OCI-LY1 (cell line): ENCODE results near the gene TMEM198.

ENCODE experiments used
- H2AFZ ChIP-seq: fragments of 200-600 bp; sonication (generic), shearing (Covaris generic); 2 replicates; pipeline ENCODE4 v1.6.0; 2014; ENCODE audit warnings: antibody characterized with exemption, mild to moderate bottlenecking, low read length
- H3F3A ChIP-seq: fragments of 200-600 bp; sonication (generic), shearing (Covaris generic); 2 replicates; pipeline ENCODE4 v1.6.0; 2014; ENCODE audit warnings: mild to moderate bottlenecking, antibody characterized with exemption, low read length, moderate library complexity; ENCODE audit not compliant: insufficient read depth
- H3K27ac ChIP-seq: fragments of 200-600 bp; sonication (generic); 2 replicates; pipeline ENCODE4 v1.5.1; 2014; ENCODE audit warnings: low read length, mixed run types, mild to moderate bottlenecking, low read depth; ENCODE audit not compliant: poor library complexity, severe bottlenecking
- H3K27me3 ChIP-seq: fragments of 200-600 bp; sonication (generic); 2 replicates; pipeline ENCODE4 v1.6.0; 2014; ENCODE audit warnings: antibody characterized with exemption, mild to moderate bottlenecking, low read length, moderate library complexity; ENCODE audit not compliant: insufficient read depth
- H3K36me3 ChIP-seq: fragments of 200-600 bp; sonication (generic); 2 replicates; pipeline ENCODE4 v1.6.1; 2014; ENCODE audit warnings: mild to moderate bottlenecking, antibody characterized with exemption, low read length, moderate library complexity, mixed read lengths; ENCODE audit not compliant: insufficient read depth
- H3K4me1 ChIP-seq: fragments of 200-600 bp; sonication (generic); 2 replicates; pipeline ENCODE4 v1.5.1; 2014; ENCODE audit warnings: mild to moderate bottlenecking, low read length, moderate library complexity; ENCODE audit not compliant: insufficient read depth, severe bottlenecking
- H3K4me2 ChIP-seq: fragments of 200-600 bp; sonication (generic), shearing (Covaris generic); 2 replicates; pipeline ENCODE4 v1.6.1; 2014; ENCODE audit warnings: low read length
- H3K4me3 ChIP-seq: fragments of 200-600 bp; sonication (generic); 2 replicates; pipeline ENCODE4 v1.5.1; 2014; ENCODE audit warnings: low read length, low read depth, mild to moderate bottlenecking, mixed read lengths; ENCODE audit not compliant: poor library complexity, severe bottlenecking
- H3K79me2 ChIP-seq: fragments of 200-600 bp; shearing (Covaris generic); 2 replicates; pipeline ENCODE4 v1.6.1; 2016; ENCODE audit warnings: mixed run types, low read length, mixed read lengths; ENCODE audit not compliant: insufficient read depth
- H3K9ac ChIP-seq: fragments of 200-600 bp; sonication (generic), shearing (Covaris generic); 2 replicates; pipeline ENCODE4 v1.6.1; 2014; ENCODE audit warnings: mild to moderate bottlenecking, low read length, mixed read lengths
- H3K9me2 ChIP-seq: fragments of 200-600 bp; sonication (generic), shearing (Covaris generic); 2 replicates; pipeline ENCODE4 v1.6.1; 2014; ENCODE audit warnings: low read depth, mild to moderate bottlenecking, low read length, mixed read lengths
- H3K9me3 ChIP-seq: fragments of 200-600 bp; shearing (Covaris generic); 2 replicates; pipeline ENCODE4 v1.6.1; 2014; ENCODE audit warnings: low read length, mixed read lengths
- H4K20me1 ChIP-seq: fragments of 200-600 bp; sonication (generic), shearing (Covaris generic); 2 replicates; pipeline ENCODE4 v1.6.0; 2016; ENCODE audit warnings: mild to moderate bottlenecking, low read length; ENCODE audit not compliant: insufficient read depth
- CTCF ChIP-seq: fragments of 200-600 bp; sonication (generic), shearing (Covaris generic); IDR thresholded peaks from 2 replicates; pipeline ENCODE4 v1.5.1; 2017; ENCODE audit warnings: mild to moderate bottlenecking, antibody characterized with exemption, low read length, moderate library complexity, mixed read lengths
- EZH2 ChIP-seq: fragments of 200-600 bp; sonication (generic), shearing (Covaris generic); IDR thresholded peaks from 2 replicates; pipeline ENCODE4 v1.8.0; 2017; ENCODE audit warnings: borderline replicate concordance, mixed run types, mild to moderate bottlenecking, antibody characterized with exemption, low read length, moderate library complexity, mixed read lengths

TMEM198 gene

DNA sequence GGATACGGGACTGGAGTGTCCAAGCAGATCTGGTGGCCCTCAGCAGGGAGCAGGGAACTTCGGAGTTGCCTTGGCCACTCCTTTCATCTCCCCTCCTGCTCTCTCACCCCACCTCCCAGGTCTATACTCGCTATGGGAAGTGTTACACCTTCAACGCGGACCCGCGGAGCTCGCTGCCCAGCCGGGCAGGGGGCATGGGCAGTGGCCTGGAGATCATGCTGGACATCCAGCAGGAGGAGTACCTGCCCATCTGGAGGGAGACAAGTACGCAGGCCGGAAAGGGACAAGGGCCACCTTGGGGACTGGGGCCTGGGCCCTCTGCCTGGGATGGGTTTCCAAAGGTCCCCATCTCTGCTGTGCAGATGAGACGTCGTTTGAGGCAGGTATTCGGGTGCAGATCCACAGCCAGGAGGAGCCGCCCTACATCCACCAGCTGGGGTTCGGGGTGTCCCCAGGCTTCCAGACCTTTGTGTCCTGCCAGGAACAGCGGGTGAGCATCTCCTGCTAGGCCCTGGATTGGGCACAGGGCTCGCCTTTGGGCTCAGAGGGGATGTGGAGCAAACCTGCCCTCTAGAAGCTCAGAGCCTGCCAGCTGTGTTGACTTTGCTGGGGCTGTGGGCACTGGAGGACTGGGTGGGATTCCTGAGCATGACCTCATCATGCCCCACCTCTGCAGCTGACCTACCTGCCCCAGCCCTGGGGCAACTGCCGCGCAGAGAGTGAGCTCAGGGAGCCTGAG, 12.0 kb upstream of the TMEM198 start:
- Histone ChIP-seq H3K4me1 (no peaks in the 10 kb centered on the region), H3K4me3 (no peak overlapping the region), H3K9me2 (no peaks in the 10 kb centered on the region), H3K27me3 (peaks cover 7% of the 10 kb centered on the region), H3K79me2 (no peaks in the 10 kb centered on the region), H3K27ac (no peak overlapping the region), H3K4me2 (no peak overlapping the region), H3F3A (no peaks in the 10 kb centered on the region), H4K20me1 (no peaks in the 10 kb centered on the region), H3K36me3 (no peaks in the 10 kb centered on the region), H3K9ac (no peak overlapping the region), H2AFZ (no peak overlapping the region), H3K9me3 (no peaks in the 10 kb centered on the region)
- no peak for TF ChIP-seq CTCF
- TF ChIP-seq EZH2 = no peak

- Histone ChIP-seq H3K36me3 (no peaks in the 10 kb centered on the region), H3K4me1 (no peaks in the 10 kb centered on the region), H3K4me2 (no peak overlapping the region), H2AFZ (no peak overlapping the region), H3K9me2 (no peaks in the 10 kb centered on the region), H3K9ac (no peak overlapping the region), H3K27me3 (peaks cover 7% of the 10 kb centered on the region), H3K79me2 (no peaks in the 10 kb centered on the region), H3K9me3 (no peaks in the 10 kb centered on the region), H3K27ac (no peak overlapping the region), H3K4me3 (no peak overlapping the region), H4K20me1 (no peaks in the 10 kb centered on the region), H3F3A (no peaks in the 10 kb centered on the region)
- TF ChIP-seq EZH2 = no peak
- TF ChIP-seq CTCF = no peak
Observed at GRCh38 chr2:219532378-219532649, 11.5 kb upstream of the TMEM198 start.

DNA sequence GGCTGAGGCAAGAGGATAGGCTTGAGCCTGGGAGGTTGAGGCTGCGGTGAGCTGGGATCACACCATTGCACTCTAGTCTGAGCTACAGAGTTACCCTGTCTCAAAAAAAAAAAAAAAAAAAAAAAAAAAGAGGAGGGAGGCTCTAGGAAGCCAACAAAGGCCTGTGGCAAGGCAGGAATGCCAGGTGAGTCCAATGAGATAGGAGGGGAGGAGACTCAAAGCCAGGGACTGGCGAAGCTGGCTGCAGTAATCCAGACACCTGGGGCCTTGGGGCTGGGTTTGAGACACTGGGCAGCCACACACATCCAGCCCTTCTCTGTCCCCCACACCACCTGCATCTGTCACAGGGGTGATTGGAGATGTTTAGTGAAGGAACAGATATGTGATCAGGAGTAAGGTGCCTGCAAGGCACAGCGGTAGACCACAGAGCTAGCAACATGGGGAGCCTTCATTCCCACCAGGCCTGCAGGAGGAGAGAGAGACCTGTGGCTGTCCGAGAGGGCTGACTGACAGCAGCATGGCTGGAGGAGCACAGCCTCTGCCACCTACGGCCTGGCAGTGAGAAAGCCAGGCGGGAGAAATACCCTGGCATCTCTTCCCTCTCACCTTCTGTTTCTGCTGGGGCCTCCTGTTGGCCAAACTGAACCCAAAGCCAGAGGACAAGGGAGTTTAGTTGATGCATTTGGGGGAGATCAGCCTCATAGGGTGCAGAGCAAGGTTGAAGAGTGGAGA, 9.7 kb upstream of the TMEM198 start:
- H3K4me3 ChIP-seq = no peak overlapping the region
- H3K4me2 ChIP-seq = no peak overlapping the region
- no peak overlapping the region for H3K9ac ChIP-seq
- no peak for TF ChIP-seq CTCF
- no peak for TF ChIP-seq EZH2
- H4K20me1 ChIP-seq = no peaks in the 10 kb centered on the region
- no peaks in the 10 kb centered on the region for H3K4me1 ChIP-seq
- no peaks in the 10 kb centered on the region for H3K9me3 ChIP-seq
- no peaks in the 10 kb centered on the region for H3F3A ChIP-seq
- no peak overlapping the region for H2AFZ ChIP-seq
- H3K36me3 ChIP-seq = no peaks in the 10 kb centered on the region
- H3K9me2 ChIP-seq = no peaks in the 10 kb centered on the region
- no peaks in the 10 kb centered on the region for H3K79me2 ChIP-seq
- peaks cover 7% of the 10 kb centered on the region for H3K27me3 ChIP-seq
- no peak overlapping the region for H3K27ac ChIP-seq
